HG02571 (cell line): Measurements from ENCODE around the gene SIAH3.

Experiments used
- ATAC-seq: cut with Tn5 transposase; IDR thresholded peaks from one replicate; pipeline ENCODE4 v1.9.1; 2021; ENCODE audit warnings: mild to moderate bottlenecking, moderate library complexity; ENCODE audit not compliant: unreplicated experiment

The SIAH3 gene

DNA sequence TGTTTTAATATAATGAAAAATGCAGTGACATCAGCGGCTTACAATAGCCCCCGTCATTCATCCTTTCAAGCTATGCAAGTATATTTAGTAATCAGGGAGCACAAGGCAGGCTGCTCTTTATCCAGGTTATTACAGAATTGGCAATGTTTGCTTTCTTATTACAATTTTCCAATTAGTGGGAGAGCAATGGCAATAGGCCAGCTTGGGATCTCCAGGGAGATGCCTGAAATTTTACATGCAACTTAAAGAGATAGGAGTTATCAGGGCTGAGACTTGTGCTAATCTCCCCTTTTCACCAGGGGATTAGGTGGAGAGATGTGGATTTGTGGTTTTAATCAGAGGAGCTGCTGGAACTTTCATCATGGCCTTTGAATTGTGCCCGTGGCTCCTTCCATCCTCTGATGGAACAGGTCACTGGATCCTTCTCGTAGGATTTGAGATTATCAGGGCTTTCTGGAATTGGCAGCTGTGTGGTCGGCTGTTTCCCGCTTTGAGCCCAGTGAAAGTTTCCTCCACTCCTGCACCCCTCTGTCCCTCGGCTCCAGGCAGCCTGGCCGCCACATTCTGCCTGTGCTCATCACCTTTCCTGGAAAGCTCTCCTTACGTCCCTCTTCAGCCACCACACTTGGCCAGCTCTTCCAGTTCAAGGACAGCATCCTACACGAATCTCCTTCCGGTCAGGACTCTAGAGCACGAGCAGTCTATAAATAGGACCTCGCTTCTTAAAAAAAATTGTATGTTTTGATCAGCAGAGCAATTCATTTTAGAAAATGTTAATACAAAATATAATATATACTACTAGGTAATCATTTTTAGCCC lies 102.4 kb downstream of the SIAH3 start:
- no peak for ATAC-seq

DNA sequence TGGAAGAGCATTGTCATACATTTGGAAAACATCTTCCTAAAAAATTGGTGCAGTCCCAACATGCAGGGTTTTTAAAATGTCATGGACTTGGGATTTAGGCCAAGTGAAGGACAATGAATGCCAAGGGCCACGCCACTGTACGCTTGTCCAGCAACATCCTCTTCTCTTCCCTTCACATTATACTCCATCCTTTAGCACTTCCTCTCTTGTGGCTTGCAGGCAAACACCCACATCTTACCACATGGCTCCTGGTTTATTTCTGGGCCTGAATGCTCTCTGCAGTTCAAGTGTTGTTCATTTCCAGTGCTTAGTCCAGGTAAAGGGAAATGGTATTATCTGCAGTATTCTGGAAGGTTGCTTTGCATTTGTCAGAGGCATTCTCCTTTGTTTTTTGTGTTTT lies 104.5 kb downstream of the SIAH3 start:
- no peak for ATAC-seq

DNA sequence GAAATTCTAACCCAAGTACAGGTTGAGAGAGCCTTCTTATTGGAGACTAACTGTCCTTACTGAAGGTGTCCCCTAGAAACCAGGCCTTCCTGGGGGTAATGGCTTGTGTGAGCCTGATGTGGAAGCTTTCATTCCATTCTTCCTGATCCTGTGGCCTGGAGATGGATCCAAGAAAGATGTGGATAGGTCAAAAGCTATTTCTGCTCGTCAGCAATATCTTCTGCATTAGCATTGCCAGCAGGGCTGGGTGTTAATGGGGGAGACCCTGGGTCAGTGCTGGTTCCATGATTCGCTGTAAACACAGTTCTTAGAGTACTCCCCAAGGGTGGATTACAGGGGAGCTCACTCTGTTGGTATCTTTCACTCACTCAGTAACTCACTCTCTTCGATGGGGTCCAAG lies 106.6 kb downstream of the SIAH3 start:
- ATAC-seq, result no peak

DNA sequence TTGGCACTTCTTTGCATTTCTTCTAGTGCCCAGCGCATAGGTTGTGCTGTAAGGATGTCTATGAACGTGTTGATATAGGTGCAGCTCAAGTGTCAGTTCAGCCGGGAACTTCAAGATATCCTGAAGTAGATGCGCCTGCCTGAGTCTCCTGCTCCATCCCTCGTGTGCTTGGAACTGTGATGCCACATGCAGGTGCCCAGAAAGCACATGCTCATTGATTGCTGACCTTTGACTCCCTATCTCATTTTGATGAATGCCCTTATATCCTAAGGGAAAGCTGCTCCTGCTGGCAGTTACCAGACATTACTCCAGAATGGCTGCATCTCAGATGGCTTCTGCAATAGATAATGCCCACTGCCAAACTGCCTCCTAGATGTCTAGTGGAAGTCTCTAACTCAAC lies 108.6 kb downstream of the SIAH3 start:
- no peak for ATAC-seq

DNA sequence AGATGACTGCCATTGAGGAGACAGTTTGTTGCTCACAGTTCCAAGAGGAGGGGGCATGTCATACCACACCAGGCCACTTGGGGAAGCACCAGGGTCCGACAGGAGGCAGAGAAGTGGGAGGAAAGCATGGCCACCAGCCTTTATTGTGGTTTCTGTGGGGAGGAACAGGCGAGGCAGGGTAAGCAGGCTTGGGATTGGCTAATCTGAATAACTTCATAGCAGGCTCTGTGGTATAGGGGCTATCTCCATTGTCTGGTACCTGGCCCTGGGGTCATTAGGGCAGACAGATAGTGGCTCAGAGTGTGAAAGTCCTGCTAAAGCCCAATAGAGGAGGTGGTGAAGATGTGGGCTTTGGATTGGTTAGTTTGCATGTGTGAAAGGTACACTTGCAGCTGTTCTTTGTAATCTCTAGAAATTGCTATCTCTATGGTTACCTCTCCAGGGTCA lies 114.0 kb downstream of the SIAH3 start:
- no peak for ATAC-seq

DNA sequence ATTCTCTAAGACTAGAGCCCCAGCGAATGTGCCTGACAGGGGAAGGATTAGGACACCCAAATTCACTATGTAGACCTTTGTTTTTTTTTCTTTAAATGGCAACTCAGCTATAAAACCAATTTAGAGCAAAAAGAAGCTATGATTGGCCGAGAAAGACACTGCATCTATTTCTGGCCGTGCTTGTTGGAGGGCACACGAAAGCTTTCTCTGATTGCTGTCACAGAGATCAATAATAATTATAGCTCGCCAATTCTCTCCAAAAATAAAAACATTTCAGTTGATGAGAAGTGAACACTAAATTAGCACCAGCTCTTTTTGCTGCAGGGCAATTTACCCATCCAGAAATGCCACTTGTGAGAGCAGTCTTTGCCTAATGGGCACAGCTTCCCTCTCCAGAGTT lies 118.2 kb downstream of the SIAH3 start:
- no peak for ATAC-seq

DNA sequence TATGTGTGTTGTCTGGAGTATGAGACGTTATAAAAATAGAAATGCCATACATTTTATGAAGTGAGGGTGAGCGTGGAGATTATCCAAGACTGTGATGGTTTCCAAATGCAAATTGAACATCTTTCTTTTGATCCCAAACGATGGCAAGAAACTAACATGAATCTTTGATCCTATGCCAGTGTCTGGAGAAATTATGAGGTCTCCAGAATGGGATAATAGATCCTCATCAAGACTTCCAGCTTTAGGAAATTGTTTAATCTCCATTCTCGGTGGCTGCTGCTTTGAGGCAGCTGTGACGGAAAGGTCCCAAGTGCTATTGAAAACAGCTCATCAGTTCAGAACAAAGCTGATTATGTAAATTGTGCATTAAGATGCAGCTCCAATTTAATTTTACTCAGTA lies 118.6 kb downstream of the SIAH3 start:
- ATAC-seq, result no peak

DNA sequence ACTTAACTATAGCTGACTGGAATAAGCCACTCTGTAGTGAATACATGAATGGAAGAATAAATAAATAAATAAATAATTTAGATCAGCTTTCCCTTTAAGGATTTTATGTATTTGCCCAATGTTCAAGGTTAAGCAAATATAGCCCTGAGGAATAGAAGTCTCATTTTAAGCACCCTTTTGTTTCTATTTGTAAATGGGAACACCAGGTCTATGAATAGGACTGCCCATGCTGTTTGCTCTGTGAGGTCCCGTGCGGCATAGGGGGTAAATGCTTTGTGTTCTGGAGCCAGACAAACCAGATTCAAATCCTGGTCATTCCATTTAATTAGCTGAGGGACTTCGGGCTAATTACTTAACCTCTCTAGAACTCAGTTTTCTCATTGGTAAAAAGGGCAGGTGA lies 120.1 kb downstream of the SIAH3 start:
- no peak for ATAC-seq

DNA sequence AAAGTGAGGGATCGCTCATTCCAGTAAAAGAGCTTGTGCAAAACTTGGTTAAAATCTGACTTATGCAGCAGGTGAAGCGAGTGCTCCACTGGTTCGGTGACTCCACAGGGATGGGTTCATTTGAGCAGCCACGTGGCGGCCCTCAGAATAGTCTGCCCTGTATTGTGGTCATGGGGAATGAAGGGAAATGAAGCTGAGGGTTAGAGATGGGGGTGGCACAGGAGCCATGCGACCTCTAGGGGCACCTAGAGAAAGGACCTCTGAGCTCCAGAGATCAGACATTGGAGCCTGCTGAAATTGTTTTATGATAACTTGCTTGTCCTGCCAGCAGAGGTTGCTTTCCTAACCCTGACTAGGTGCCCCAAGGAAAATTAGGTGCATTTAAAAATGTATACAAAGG lies 122.8 kb downstream of the SIAH3 start:
- ATAC-seq, result no peak
